Measurements from ENCODE around the gene TMEM120B. TPM values are rescaled to one million over a fixed set of nuclear protein-coding genes. Genes with fewer than 3 reads are reported as not detected.

The TMEM120B gene
- total and polyA plus RNA-seq, 2 of the 13 experiments (the other 11 are each of a cell fraction or from before 2014, with no cell fraction given): 7.1 to 12.9 TPM

DNA sequence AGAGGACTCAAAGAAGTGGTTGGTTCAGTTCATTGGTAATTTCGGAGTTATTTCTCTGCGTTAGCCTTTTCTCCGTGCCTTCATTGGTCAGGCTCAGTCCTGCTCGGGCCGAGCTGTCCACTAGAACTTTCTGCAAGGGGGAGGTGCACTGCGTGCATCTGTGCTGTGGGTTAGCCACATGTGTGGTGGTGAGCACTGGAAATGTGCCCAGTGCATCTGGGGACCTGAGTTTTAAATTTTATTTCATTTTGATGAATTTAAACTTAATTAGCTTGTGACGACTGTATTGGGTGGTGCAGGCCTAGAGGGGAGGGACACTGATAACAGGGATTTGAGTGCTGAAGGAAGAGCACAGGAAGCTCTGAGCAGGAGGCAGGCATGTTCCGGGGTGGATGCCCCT lies 115.8 kb downstream of the TMEM120B start:
- Histone ChIP-seq H3K36me3 (replicated peaks in 1 of 2; ENCODE audit: control insufficient read depth in 1 of 2, insufficient read depth in 2 of 2, low read length in 2 of 2) (peaks cover 25 to 48% of the 10 kb centered on the region in 2 experiments), H3K9me3 (ENCODE audit: low read length) (no peaks in the 10 kb centered on the region), H3K9ac (ENCODE audit: insufficient read depth, low read depth, low read length) (no peak overlapping the region), H3K27ac (ENCODE audit: extremely low read length, insufficient read depth, low read length) (no peak overlapping the region), H3K27me3 (ENCODE audit: control insufficient read depth in 1 of 2, insufficient read depth in 2 of 2, low read length in 2 of 2) (no peaks in the 10 kb centered on the region), H3K4me3 (replicated peaks in 1 of 3; ENCODE audit: insufficient read depth in 1 of 3, low read depth in 2 of 3, low read length in 3 of 3) (no peak overlapping the region), H3K4me2 (ENCODE audit: low read depth, low read length) (no peak overlapping the region), H4K20me1 (ENCODE audit: insufficient read depth, low read length) (no peaks in the 10 kb centered on the region), H3K4me1 (ENCODE audit: insufficient read depth, low read length) (no peaks in the 10 kb centered on the region), H3K79me2 (ENCODE audit: insufficient read depth, low read length) (no peaks in the 10 kb centered on the region), H2AFZ (ENCODE audit: low read length) (no peak overlapping the region)
- no peak for FAIRE-seq
- no TSS peak for BruUV-seq (replicated peaks)
- in situ Hi-C loops (cut with HindIII; ENCODE audit: extremely low pct_ligation_motif_present, low pct_unique_long_range_greater_than_20kb) (no loop called here), intact Hi-C loops (cut with micrococcal nuclease; ENCODE audit: unreplicated experiment) (no loop called here)
- DNase-seq (ENCODE audit: low spot score): no peak
- ATAC-seq: no peak
- POLR2A ChIA-PET: interaction anchor here (2.5 kb wide), 1 partner anchor 34 kb away, joined by 7 read pairs; no protein-coding TSS in a partner anchor
- 98% methylated on average over 8 of the region's 8 CpGs for WGBS (ENCODE audit: low lambda C conversion rate)
- CTCF ChIA-PET (ENCODE audit: low intra/inter-chr PET ratio, low total read pairs): no interaction called here
- TF ChIP-seq HMGA1 (CRISPR knock-in tag; conservative IDR thresholded peaks at IDR 0.05): no peak
- no peak for TF ChIP-seq FOXJ3 (CRISPR knock-in tag; IDR thresholded peaks at IDR 0.05; ENCODE audit: borderline replicate concordance)
- TF ChIP-seq, protein P1, sequence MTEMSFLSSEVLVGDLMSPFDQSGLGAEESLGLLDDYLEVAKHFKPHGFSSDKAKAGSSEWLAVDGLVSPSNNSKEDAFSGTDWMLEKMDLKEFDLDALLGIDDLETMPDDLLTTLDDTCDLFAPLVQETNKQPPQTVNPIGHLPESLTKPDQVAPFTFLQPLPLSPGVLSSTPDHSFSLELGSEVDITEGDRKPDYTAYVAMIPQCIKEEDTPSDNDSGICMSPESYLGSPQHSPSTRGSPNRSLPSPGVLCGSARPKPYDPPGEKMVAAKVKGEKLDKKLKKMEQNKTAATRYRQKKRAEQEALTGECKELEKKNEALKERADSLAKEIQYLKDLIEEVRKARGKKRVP (CRISPR knock-in tag; IDR thresholded peaks at IDR 0.05): no peak
- TF ChIP-seq, protein P2, sequence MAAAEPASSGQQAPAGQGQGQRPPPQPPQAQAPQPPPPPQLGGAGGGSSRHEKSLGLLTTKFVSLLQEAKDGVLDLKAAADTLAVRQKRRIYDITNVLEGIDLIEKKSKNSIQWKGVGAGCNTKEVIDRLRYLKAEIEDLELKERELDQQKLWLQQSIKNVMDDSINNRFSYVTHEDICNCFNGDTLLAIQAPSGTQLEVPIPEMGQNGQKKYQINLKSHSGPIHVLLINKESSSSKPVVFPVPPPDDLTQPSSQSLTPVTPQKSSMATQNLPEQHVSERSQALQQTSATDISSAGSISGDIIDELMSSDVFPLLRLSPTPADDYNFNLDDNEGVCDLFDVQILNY (CRISPR knock-in tag; conservative IDR thresholded peaks at IDR 0.05): no peak
- no peak for TF ChIP-seq ZBTB7A (CRISPR knock-in tag; IDR thresholded peaks at IDR 0.05)
- no peak for TF ChIP-seq KLF6 (CRISPR knock-in tag; IDR thresholded peaks at IDR 0.05)
- TF ChIP-seq ZNF629 (CRISPR knock-in tag; conservative IDR thresholded peaks at IDR 0.05): no peak
- no peak for TF ChIP-seq ZNF354B (CRISPR knock-in tag; IDR thresholded peaks at IDR 0.05)
- TF ChIP-seq, protein P3, sequence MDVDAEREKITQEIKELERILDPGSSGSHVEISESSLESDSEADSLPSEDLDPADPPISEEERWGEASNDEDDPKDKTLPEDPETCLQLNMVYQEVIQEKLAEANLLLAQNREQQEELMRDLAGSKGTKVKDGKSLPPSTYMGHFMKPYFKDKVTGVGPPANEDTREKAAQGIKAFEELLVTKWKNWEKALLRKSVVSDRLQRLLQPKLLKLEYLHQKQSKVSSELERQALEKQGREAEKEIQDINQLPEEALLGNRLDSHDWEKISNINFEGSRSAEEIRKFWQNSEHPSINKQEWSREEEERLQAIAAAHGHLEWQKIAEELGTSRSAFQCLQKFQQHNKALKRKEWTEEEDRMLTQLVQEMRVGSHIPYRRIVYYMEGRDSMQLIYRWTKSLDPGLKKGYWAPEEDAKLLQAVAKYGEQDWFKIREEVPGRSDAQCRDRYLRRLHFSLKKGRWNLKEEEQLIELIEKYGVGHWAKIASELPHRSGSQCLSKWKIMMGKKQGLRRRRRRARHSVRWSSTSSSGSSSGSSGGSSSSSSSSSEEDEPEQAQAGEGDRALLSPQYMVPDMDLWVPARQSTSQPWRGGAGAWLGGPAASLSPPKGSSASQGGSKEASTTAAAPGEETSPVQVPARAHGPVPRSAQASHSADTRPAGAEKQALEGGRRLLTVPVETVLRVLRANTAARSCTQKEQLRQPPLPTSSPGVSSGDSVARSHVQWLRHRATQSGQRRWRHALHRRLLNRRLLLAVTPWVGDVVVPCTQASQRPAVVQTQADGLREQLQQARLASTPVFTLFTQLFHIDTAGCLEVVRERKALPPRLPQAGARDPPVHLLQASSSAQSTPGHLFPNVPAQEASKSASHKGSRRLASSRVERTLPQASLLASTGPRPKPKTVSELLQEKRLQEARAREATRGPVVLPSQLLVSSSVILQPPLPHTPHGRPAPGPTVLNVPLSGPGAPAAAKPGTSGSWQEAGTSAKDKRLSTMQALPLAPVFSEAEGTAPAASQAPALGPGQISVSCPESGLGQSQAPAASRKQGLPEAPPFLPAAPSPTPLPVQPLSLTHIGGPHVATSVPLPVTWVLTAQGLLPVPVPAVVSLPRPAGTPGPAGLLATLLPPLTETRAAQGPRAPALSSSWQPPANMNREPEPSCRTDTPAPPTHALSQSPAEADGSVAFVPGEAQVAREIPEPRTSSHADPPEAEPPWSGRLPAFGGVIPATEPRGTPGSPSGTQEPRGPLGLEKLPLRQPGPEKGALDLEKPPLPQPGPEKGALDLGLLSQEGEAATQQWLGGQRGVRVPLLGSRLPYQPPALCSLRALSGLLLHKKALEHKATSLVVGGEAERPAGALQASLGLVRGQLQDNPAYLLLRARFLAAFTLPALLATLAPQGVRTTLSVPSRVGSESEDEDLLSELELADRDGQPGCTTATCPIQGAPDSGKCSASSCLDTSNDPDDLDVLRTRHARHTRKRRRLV (CRISPR knock-in tag; IDR thresholded peaks at IDR 0.05): no peak
- no peak for TF ChIP-seq ZFAT (CRISPR knock-in tag; conservative IDR thresholded peaks at IDR 0.05)
- TF ChIP-seq, protein P4, sequence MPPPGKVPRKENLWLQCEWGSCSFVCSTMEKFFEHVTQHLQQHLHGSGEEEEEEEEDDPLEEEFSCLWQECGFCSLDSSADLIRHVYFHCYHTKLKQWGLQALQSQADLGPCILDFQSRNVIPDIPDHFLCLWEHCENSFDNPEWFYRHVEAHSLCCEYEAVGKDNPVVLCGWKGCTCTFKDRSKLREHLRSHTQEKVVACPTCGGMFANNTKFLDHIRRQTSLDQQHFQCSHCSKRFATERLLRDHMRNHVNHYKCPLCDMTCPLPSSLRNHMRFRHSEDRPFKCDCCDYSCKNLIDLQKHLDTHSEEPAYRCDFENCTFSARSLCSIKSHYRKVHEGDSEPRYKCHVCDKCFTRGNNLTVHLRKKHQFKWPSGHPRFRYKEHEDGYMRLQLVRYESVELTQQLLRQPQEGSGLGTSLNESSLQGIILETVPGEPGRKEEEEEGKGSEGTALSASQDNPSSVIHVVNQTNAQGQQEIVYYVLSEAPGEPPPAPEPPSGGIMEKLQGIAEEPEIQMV (CRISPR knock-in tag; IDR thresholded peaks at IDR 0.05; ENCODE audit: low read depth): no peak
- TF ChIP-seq ZNF644 (CRISPR knock-in tag; IDR thresholded peaks at IDR 0.05; ENCODE audit: low read depth): no peak
- TF ChIP-seq ZBTB20 (CRISPR knock-in tag; IDR thresholded peaks at IDR 0.05; ENCODE audit: borderline replicate concordance, low read depth): no peak
- TF ChIP-seq, protein P5, sequence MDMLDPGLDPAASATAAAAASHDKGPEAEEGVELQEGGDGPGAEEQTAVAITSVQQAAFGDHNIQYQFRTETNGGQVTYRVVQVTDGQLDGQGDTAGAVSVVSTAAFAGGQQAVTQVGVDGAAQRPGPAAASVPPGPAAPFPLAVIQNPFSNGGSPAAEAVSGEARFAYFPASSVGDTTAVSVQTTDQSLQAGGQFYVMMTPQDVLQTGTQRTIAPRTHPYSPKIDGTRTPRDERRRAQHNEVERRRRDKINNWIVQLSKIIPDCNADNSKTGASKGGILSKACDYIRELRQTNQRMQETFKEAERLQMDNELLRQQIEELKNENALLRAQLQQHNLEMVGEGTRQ (IDR thresholded peaks at IDR 0.05; ENCODE audit: low read depth, low read length): no peak
- TF ChIP-seq, protein P5 (CRISPR knock-in tag; IDR thresholded peaks at IDR 0.05; ENCODE audit: borderline replicate concordance): no peak
